Measurements from ENCODE around the gene NAV2.
A peak's percentile ranks its signal among the peaks of the same experiment; 100 is the strongest.

NAV2 gene

DNA sequence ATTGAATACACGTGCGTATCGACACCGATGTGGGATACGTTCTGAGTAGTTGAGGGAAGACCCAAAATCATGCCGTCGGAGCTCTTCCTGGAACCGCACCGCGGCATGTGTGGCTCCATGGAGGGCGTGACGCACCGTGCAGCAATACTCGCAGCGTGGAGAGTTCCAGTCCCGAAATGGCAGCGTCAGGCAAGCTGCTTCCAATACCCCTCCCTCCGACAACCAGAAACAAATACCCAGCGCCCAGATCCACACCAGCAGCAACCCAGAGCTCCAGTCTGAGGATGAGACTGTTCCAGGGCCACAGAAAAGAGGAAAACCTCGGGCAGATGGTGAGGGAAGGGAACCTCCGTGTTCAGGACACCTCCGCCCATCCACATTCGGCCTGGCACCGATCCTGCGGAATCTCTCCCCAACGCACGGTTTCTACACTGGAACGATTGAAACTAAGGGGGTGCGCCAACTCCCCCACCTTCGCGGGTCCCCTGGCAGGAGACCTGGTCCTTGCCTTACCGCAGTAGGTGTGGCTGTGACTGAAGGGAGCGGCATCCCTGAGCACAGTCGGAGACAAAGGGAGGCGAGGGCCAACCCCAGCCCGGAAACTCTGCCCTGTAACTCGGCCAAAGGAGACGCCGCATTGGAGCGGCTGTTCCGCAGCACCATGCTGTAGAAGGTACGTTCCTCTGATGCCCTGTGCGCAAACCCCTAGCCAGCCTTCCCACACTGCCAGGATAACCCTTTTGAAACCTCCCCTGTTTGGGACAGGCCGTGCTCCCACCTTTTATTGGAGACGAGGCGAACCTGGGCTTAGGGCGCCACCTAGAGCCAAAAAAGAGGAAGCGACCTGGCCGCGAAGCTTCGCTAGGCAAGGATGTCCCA is 419.4 kb downstream of the NAV2 start:
- DNase-seq, result peak; percentile 9

GRCh38 chr11:20132667-20133039 is 420.0 kb downstream of the NAV2 start:
- no peak for DNase-seq

- DNase-seq, result no peak
Observed at GRCh38 chr11:20134991-20135736, 422.5 kb downstream of the NAV2 start.

- no peak for DNase-seq
Observed at GRCh38 chr11:20137637-20138036, 425.0 kb downstream of the NAV2 start.

DNA sequence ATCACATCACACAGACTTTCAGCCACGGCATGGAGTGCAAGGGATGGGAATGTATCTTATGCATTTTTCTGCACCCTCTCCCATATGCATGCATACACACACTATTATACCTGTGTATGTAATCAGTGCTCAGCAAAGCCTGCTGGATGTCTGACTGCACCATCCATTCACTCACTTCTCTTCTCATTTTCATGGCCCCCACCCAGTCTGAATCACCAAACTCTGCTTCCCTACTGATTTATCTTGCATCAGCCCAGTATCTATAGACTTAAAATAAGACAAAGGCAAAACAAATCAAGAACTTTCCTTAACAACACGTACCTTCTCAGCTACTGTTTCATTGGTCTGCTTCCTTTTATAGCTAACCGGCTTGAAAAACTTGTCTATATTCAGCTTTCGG is 426.1 kb downstream of the NAV2 start:
- DNase-seq, result no peak

GRCh38 chr11:20154381-20154780 is 441.7 kb downstream of the NAV2 start:
- no peak for DNase-seq

DNA sequence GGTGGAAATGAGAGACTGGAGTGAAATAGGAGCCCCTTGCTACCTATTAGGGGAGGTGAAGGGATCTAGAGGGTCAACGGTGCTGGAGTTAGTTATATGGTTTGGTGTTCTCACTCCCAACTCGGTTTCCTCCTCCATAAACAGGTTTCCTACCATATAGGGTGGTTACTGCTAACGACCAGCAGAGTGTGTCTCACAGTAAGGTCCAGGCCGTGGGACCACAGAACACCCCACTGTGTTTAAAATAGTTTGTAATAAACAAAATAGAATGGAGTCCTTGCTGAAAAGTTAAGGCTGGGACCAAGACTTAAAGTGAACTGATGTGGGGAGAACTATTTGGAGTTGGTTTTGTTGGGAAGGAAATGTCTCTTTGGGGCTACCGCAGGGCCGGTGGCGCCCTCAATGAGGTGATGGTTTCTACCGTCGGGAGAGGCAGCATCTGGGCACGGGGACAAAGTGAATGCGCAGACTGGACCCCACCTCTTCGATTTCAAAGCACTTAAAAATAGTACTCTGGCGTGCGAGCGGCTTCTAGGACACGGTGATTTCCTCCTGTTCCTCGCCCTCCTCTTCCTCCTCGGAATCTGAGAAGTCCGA is 443.1 kb downstream of the NAV2 start:
- no peak for DNase-seq

GRCh38 chr11:20156280-20156875 is 443.7 kb downstream of the NAV2 start:
- DNase-seq, result peak; percentile 23

- DNase-seq, result peak; percentile 18
Observed at GRCh38 chr11:20156876-20157613, 444.4 kb downstream of the NAV2 start.

DNA sequence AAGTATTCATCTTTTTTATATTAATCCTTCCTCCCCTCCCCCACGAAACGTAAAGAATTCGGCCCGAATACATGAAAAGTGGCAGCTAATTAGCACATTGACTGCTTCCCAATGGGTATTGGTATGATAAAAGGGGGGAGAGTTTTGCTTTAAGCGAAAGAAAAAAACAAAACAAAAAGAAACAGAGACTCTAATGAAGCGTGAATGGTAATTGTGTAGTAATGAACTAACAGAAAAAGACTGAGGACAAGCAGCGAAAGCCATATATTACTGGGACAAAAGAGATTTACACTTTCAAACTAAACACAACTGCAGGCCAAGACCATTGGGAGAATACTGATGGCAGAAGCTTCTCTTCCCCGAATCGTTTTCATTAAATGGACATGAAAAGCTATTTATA is 445.1 kb downstream of the NAV2 start:
- no peak for DNase-seq

DNA sequence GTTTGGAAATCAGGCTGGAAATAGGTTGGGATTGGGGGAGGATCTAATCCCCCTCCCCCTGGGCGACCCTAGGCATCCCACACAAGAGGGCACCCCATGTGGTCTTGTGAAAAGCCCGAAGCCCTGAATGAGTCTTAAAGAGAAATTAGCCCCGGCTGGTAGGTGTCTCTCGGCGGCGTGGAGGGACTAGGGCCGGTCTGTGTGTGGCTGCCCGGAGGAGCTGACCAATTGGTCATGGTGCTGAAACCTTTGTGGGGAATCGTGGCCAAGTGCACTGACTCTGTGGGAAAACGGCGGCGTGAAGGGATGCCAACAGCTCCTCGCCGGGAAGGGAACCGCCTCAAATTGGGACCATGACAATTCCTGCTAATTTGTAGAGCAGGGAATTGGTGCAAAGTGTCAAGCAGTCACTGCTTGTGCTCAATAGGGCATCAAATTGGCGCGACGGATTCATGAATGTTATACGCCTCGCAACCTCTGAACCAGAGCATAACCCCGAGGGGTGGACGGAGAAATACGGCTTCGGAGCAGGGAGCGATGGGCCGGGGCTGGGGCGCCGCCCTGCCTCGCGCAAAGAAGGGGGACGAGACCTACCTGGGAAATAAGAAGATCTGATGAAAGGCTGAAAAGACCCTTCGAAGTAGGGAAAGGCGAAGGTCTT is 446.1 kb downstream of the NAV2 start:
- no peak for DNase-seq

GRCh38 chr11:20159466-20160381 is 447.1 kb downstream of the NAV2 start:
- DNase-seq, result no peak

GRCh38 chr11:20160425-20161229 is 448.0 kb downstream of the NAV2 start, which contains the start of gene DBX1:
DBX1 (minus strand) TSS chr11:20160475; CDS start chr11:20160324, 151 bp downstream.
- DNase-seq, result no peak

GRCh38 chr11:20161230-20161918 is 448.7 kb downstream of the NAV2 start:
- DNase-seq, result no peak

- DNase-seq, result no peak
Observed at GRCh38 chr11:20161923-20162744, 449.5 kb downstream of the NAV2 start.

- no peak for DNase-seq
Observed at GRCh38 chr11:20162824-20163782, 450.5 kb downstream of the NAV2 start.
